K562 (cell line): ENCODE measurements around the gene SRL.

Experiments
- EZH2 ChIP-seq: IDR thresholded peaks from 2 replicates; pipeline ENCODE4 v1.6.1; 2012; ENCODE audit warnings: low read depth, mild to moderate bottlenecking, inconsistent platforms, low read length, borderline replicate concordance
- FOXP4 ChIP-seq: sonication (generic); formaldehyde crosslinking; IDR thresholded peaks from 2 replicates; pipeline ENCODE4 v1.8.0; 2022; ENCODE audit warnings: mild to moderate bottlenecking, missing genetic modification reagents, borderline replicate concordance
- GABPA ChIP-seq: fragments of 200-800 bp; sonication (Bioruptor generic); conservative IDR thresholded peaks from 2 replicates; pipeline ENCODE4 v1.6.1; 2016; ENCODE audit warnings: low read depth, missing genetic modification characterization, missing compliant biosample characterization
- HNRNPUL1 ChIP-seq: fragments of 200-400 bp; formaldehyde crosslinking; IDR thresholded peaks from 2 replicates; pipeline ENCODE4 v1.6.1; 2017; ENCODE audit warnings: low read length
- NCOA1 ChIP-seq: fragments of 450-650 bp; IDR thresholded peaks from 2 replicates; pipeline ENCODE4 v1.6.1; 2016; ENCODE audit warnings: low read depth
- POLR2A ChIP-seq: fragments of 450-650 bp; conservative IDR thresholded peaks from 2 replicates; pipeline ENCODE4 v1.6.1; 2016
- POLR2AphosphoS5 ChIP-seq: IDR thresholded peaks from 2 replicates; pipeline ENCODE4 v1.6.1; 2011; ENCODE audit warnings: mild to moderate bottlenecking, low read depth, low read length, moderate library complexity; ENCODE audit not compliant: control insufficient read depth, insufficient read depth
- PTBP1 ChIP-seq: fragments of 200-400 bp; formaldehyde crosslinking; IDR thresholded peaks from 2 replicates; pipeline ENCODE4 v1.6.1; 2017; ENCODE audit warnings: low read depth, low read length
- SMARCB1 ChIP-seq: IDR thresholded peaks from 2 replicates; pipeline ENCODE4 v1.6.1; 2011; ENCODE audit warnings: improper control_type of control experiment, low read depth; ENCODE audit not compliant: insufficient read length
- SUPT5H ChIP-seq: fragments of 450-650 bp; IDR thresholded peaks from 2 replicates; pipeline ENCODE4 v1.6.1; 2016
- TCFL5 ChIP-seq: fragments of 250-450 bp; sonication (Bioruptor Pico); conservative IDR thresholded peaks from 2 replicates; pipeline ENCODE4 v1.6.1; 2021; ENCODE audit warnings: mild to moderate bottlenecking, moderate library complexity, matching md5 sums
- ZBTB26 ChIP-seq: fragments of 450-650 bp; formaldehyde crosslinking; IDR thresholded peaks from 2 replicates; pipeline ENCODE4 v1.4.0; 2022; ENCODE audit warnings: missing genetic modification characterization
- ZNF232 ChIP-seq: sonication (generic); formaldehyde crosslinking; IDR thresholded peaks from 2 replicates; pipeline ENCODE4 v1.8.0; 2022; ENCODE audit warnings: mild to moderate bottlenecking, missing genetic modification reagents
- TF ChIP-seq, protein P1 (sequence below): fragments of 250-450 bp; sonication (Bioruptor Pico); IDR thresholded peaks from 2 replicates; pipeline ENCODE4 v1.4.0; 2020; ENCODE audit warnings: mild to moderate bottlenecking, moderate library complexity

- no peak for TF ChIP-seq GABPA
- no peak for TF ChIP-seq HNRNPUL1
- TF ChIP-seq SUPT5H = no peak
- no peak for TF ChIP-seq POLR2AphosphoS5
- TF ChIP-seq ZBTB26 (CRISPR knock-in tag) = no peak
- TF ChIP-seq ZNF232 (CRISPR knock-in tag) = no peak
- TF ChIP-seq TCFL5 (CRISPR knock-in tag) = no peak
- TF ChIP-seq, protein P1, sequence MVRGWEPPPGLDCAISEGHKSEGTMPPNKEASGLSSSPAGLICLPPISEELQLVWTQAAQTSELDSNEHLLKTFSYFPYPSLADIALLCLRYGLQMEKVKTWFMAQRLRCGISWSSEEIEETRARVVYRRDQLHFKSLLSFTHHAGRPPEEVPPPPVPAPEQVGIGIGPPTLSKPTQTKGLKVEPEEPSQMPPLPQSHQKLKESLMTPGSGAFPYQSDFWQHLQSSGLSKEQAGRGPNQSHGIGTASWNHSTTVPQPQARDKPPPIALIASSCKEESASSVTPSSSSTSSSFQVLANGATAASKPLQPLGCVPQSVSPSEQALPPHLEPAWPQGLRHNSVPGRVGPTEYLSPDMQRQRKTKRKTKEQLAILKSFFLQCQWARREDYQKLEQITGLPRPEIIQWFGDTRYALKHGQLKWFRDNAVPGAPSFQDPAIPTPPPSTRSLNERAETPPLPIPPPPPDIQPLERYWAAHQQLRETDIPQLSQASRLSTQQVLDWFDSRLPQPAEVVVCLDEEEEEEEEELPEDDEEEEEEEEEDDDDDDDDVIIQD (CRISPR knock-in tag) = no peak
- no peak for TF ChIP-seq SMARCB1
- TF ChIP-seq NCOA1 = no peak
- no peak for TF ChIP-seq EZH2
- no peak for TF ChIP-seq FOXP4 (CRISPR knock-in tag)
- no peak for TF ChIP-seq POLR2A
- no peak for TF ChIP-seq PTBP1
Observed at GRCh38 chr16:4225075-4225474, 16.8 kb downstream of the SRL start.
